Measurements from ENCODE around the gene MPL. TPM values are rescaled to one million over a fixed set of nuclear protein-coding genes. Genes with fewer than 3 reads are reported as not detected.

MPL gene
- polyA plus RNA-seq, 1 donor (not counting 4 experiments of a cell fraction or from before 2014, with no cell fraction given): not detected

GRCh38 chr1:43325381-43325780, 12.2 kb upstream of the MPL start:
- FAIRE-seq (no peak), DNase-seq (ENCODE audit: low read depth, low spot score) (no peak)
- Histone ChIP-seq H3K4me3 (ENCODE audit: control insufficient read depth in 2 of 3, extremely low read depth in 1 of 3, insufficient read depth in 2 of 3, low read depth in 1 of 3, low read length in 3 of 3) (no peak overlapping the region), H4K20me1 (ENCODE audit: control insufficient read depth, extremely low read depth, insufficient read depth, low read length) (no peaks in the 10 kb centered on the region), H3K9ac (ENCODE audit: control insufficient read depth, extremely low read depth, insufficient read depth, low read length) (no peak overlapping the region), H3K27me3 (ENCODE audit: control insufficient read depth, extremely low read depth, insufficient read depth, low read length) (no peaks in the 10 kb centered on the region), H3K4me2 (ENCODE audit: control insufficient read depth, extremely low read depth, insufficient read depth, low read depth, low read length) (no peak overlapping the region), H3K9me1 (ENCODE audit: control insufficient read depth, extremely low read depth, insufficient read depth, low read length) (no peaks in the 10 kb centered on the region), H3K79me2 (ENCODE audit: control insufficient read depth, insufficient read depth, low read length) (no peaks in the 10 kb centered on the region), H3K9me3 (ENCODE audit: control insufficient read depth, low read depth, low read length) (no peaks in the 10 kb centered on the region), H2AFZ (ENCODE audit: control insufficient read depth, low read length) (no peak overlapping the region), H3K36me3 (ENCODE audit: control insufficient read depth in 2 of 2, extremely low read depth in 1 of 2, insufficient read depth in 2 of 2, low read length in 2 of 2) (no peaks in the 10 kb centered on the region), H3K4me1 (ENCODE audit: control insufficient read depth, extremely low read depth, insufficient read depth, low read length) (peaks cover 7% of the 10 kb centered on the region), H3K27ac (ENCODE audit: control insufficient read depth, insufficient read depth, low read length) (no peak overlapping the region)
- TF ChIP-seq CTCF (optimal IDR thresholded peaks at IDR 0.05 in 1 of 3, IDR thresholded peaks at IDR 0.05 in 1 of 3, conservative IDR thresholded peaks at IDR 0.05 in 1 of 3; ENCODE audit: extremely low read depth in 1 of 3, insufficient read depth in 2 of 3, low read length in 3 of 3) (no peak), EZH2 (IDR thresholded peaks at IDR 0.05; ENCODE audit: low read length) (no peak)
- dilution Hi-C loops (cut with MboI; ENCODE audit: extremely low pct_ligation_motif_present, low sequenced_read_pairs): no loop called here

GRCh38 chr1:43327549-43328292, 9.9 kb upstream of the MPL start:
- DNase-seq (ENCODE audit: low read depth, low spot score): no peak
- Histone ChIP-seq H2AFZ (ENCODE audit: control insufficient read depth, low read length) (no peak overlapping the region), H4K20me1 (ENCODE audit: control insufficient read depth, extremely low read depth, insufficient read depth, low read length) (no peaks in the 10 kb centered on the region), H3K27me3 (ENCODE audit: control insufficient read depth, extremely low read depth, insufficient read depth, low read length) (no peaks in the 10 kb centered on the region), H3K4me3 (ENCODE audit: control insufficient read depth in 2 of 3, extremely low read depth in 1 of 3, insufficient read depth in 2 of 3, low read depth in 1 of 3, low read length in 3 of 3) (no peak overlapping the region), H3K79me2 (ENCODE audit: control insufficient read depth, insufficient read depth, low read length) (no peaks in the 10 kb centered on the region), H3K36me3 (ENCODE audit: control insufficient read depth in 2 of 2, extremely low read depth in 1 of 2, insufficient read depth in 2 of 2, low read length in 2 of 2) (no peaks in the 10 kb centered on the region), H3K9me3 (ENCODE audit: control insufficient read depth, low read depth, low read length) (no peaks in the 10 kb centered on the region), H3K4me1 (ENCODE audit: control insufficient read depth, extremely low read depth, insufficient read depth, low read length) (peaks cover 9% of the 10 kb centered on the region), H3K27ac (ENCODE audit: control insufficient read depth, insufficient read depth, low read length) (no peak overlapping the region), H3K4me2 (ENCODE audit: control insufficient read depth, extremely low read depth, insufficient read depth, low read depth, low read length) (no peak overlapping the region), H3K9ac (ENCODE audit: control insufficient read depth, extremely low read depth, insufficient read depth, low read length) (no peak overlapping the region), H3K9me1 (ENCODE audit: control insufficient read depth, extremely low read depth, insufficient read depth, low read length) (no peaks in the 10 kb centered on the region)
- FAIRE-seq: no peak
- dilution Hi-C loops (cut with MboI; ENCODE audit: extremely low pct_ligation_motif_present, low sequenced_read_pairs): no loop called here
- TF ChIP-seq EZH2 (IDR thresholded peaks at IDR 0.05; ENCODE audit: low read length): no peak
- no peak for TF ChIP-seq CTCF (optimal IDR thresholded peaks at IDR 0.05 in 1 of 3, IDR thresholded peaks at IDR 0.05 in 1 of 3, conservative IDR thresholded peaks at IDR 0.05 in 1 of 3; ENCODE audit: extremely low read depth in 1 of 3, insufficient read depth in 2 of 3, low read length in 3 of 3)

All from keratinocyte (primary cell).